Measurements from ENCODE around the gene STIMATE.

Gene STIMATE

GRCh38 chr3:52895418-52895817 lies 1.9 kb downstream of the STIMATE start:
- no peak overlapping the region for H3K27ac ChIP-seq
- no peak overlapping the region for H3K9ac ChIP-seq
- H3K4me1 ChIP-seq, result peaks cover 3% of the 10 kb centered on the region

GRCh38 chr3:52894756-52895155 lies 2.6 kb downstream of the STIMATE start:
- Histone ChIP-seq H3K27me3 (ENCODE audit: control insufficient read depth, insufficient read depth, low read length) (no peaks in the 10 kb centered on the region), H3K9ac (no peak overlapping the region), H3K4me2 (ENCODE audit: low read length) (no peak overlapping the region), H3K27ac (no peak overlapping the region), H3K79me2 (peaks cover 8% of the 10 kb centered on the region), H2AFZ (no peak overlapping the region), H3K4me1 (peaks cover 3% of the 10 kb centered on the region), H3K4me3 (ENCODE audit: low read depth, low read length) (no peak overlapping the region), H3K9me3 (ENCODE audit: control insufficient read depth, low read length) (no peaks in the 10 kb centered on the region), H3K36me3 (ENCODE audit: control insufficient read depth, insufficient read depth, low read length) (no peaks in the 10 kb centered on the region)
- no peak for TF ChIP-seq CTCF (IDR thresholded peaks at IDR 0.05)

More at GRCh38 chr3:52895418-52895817, 1.9 kb downstream of the STIMATE start:
- Histone ChIP-seq H3K4me2 (ENCODE audit: low read length) (no peak overlapping the region), H3K27me3 (ENCODE audit: control insufficient read depth, insufficient read depth, low read length) (no peaks in the 10 kb centered on the region), H3K4me3 (ENCODE audit: low read depth, low read length) (no peak overlapping the region), H3K9me3 (ENCODE audit: control insufficient read depth, low read length) (no peaks in the 10 kb centered on the region), H3K36me3 (ENCODE audit: control insufficient read depth, insufficient read depth, low read length) (no peaks in the 10 kb centered on the region), H3K79me2 (peaks cover 4% of the 10 kb centered on the region), H2AFZ (no peak overlapping the region)
- TF ChIP-seq CTCF (IDR thresholded peaks at IDR 0.05), result no peak

- Histone ChIP-seq H3K27ac (no peak overlapping the region), H3K9ac (no peak overlapping the region)
Observed at GRCh38 chr3:52893723-52894122, 3.6 kb downstream of the STIMATE start.

GRCh38 chr3:52892625-52893311 lies 4.6 kb downstream of the STIMATE start:
- Histone ChIP-seq H3K4me2 (ENCODE audit: low read length) (no peak overlapping the region), H3K36me3 (ENCODE audit: control insufficient read depth, insufficient read depth, low read length) (no peaks in the 10 kb centered on the region), H3K79me2 (peaks cover 12% of the 10 kb centered on the region), H3K27ac (no peak overlapping the region), H3K4me1 (no peaks in the 10 kb centered on the region), H2AFZ (no peak overlapping the region), H3K27me3 (ENCODE audit: control insufficient read depth, insufficient read depth, low read length) (no peaks in the 10 kb centered on the region), H3K9ac (no peak overlapping the region), H3K4me3 (ENCODE audit: low read depth, low read length) (no peak overlapping the region), H3K9me3 (ENCODE audit: control insufficient read depth, low read length) (no peaks in the 10 kb centered on the region)
- no peak for TF ChIP-seq CTCF (IDR thresholded peaks at IDR 0.05)

More at GRCh38 chr3:52893723-52894122, 3.6 kb downstream of the STIMATE start:
- H3K9me3 ChIP-seq (ENCODE audit: control insufficient read depth, low read length), result no peaks in the 10 kb centered on the region
- no peak for TF ChIP-seq CTCF (IDR thresholded peaks at IDR 0.05)
- H3K4me1 ChIP-seq, result peaks cover 3% of the 10 kb centered on the region
- no peak overlapping the region for H2AFZ ChIP-seq
- H3K4me2 ChIP-seq (ENCODE audit: low read length), result no peak overlapping the region
- no peaks in the 10 kb centered on the region for H3K27me3 ChIP-seq (ENCODE audit: control insufficient read depth, insufficient read depth, low read length)
- no peak overlapping the region for H3K4me3 ChIP-seq (ENCODE audit: low read depth, low read length)
- peaks cover 10% of the 10 kb centered on the region for H3K79me2 ChIP-seq
- H3K36me3 ChIP-seq (ENCODE audit: control insufficient read depth, insufficient read depth, low read length), result no peaks in the 10 kb centered on the region

GRCh38 chr3:52892290-52892624 lies 5.1 kb downstream of the STIMATE start:
- no peak overlapping the region for H3K4me3 ChIP-seq (ENCODE audit: low read depth, low read length)
- no peaks in the 10 kb centered on the region for H3K9me3 ChIP-seq (ENCODE audit: control insufficient read depth, low read length)
- no peak overlapping the region for H2AFZ ChIP-seq
- TF ChIP-seq CTCF (IDR thresholded peaks at IDR 0.05), result no peak
- no peaks in the 10 kb centered on the region for H3K36me3 ChIP-seq (ENCODE audit: control insufficient read depth, insufficient read depth, low read length)
- no peaks in the 10 kb centered on the region for H3K27me3 ChIP-seq (ENCODE audit: control insufficient read depth, insufficient read depth, low read length)
- H3K27ac ChIP-seq, result no peak overlapping the region
- peaks cover 12% of the 10 kb centered on the region for H3K79me2 ChIP-seq
- no peaks in the 10 kb centered on the region for H3K4me1 ChIP-seq
- H3K4me2 ChIP-seq (ENCODE audit: low read length), result no peak overlapping the region
- H3K9ac ChIP-seq, result no peak overlapping the region

Data from parathyroid adenoma (tissue), 2 donors.